ENCODE measurements around the gene CSMD2.
A peak's percentile ranks its signal among the peaks of the same experiment; 100 is the strongest.

Gene CSMD2

DNA sequence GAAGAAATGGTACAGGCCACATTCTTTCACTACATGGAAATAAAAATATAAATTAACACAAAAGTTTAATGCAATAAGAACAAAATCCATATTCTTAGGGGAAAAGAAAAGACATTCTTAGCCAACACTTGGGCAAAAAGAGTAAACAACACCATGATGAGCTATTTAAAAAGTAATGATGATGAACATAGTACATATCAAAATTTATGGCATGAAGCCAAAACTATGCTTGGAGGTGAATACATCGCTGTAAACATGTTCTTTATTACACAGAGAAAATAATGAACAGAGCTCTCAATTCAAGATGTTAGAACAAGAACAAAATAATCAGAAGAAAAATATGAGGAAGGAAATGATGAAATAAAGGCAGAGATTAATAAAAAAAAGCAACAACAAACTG lies 534.3 kb downstream of the CSMD2 start:
- no peak overlapping the region for H3K4me3 Mint-ChIP-seq
- H3K36me3 Mint-ChIP-seq (ENCODE audit: low read depth), result no peaks in the 10 kb centered on the region
- H3K9me3 Mint-ChIP-seq, result no peaks in the 10 kb centered on the region
- no peak overlapping the region for H3K27ac Mint-ChIP-seq
- H3K4me1 Mint-ChIP-seq, result no peaks in the 10 kb centered on the region
- H3K27me3 Mint-ChIP-seq, result peaks cover 46% of the 10 kb centered on the region
- ATAC-seq, result no peak
- no peak for DNase-seq

DNA sequence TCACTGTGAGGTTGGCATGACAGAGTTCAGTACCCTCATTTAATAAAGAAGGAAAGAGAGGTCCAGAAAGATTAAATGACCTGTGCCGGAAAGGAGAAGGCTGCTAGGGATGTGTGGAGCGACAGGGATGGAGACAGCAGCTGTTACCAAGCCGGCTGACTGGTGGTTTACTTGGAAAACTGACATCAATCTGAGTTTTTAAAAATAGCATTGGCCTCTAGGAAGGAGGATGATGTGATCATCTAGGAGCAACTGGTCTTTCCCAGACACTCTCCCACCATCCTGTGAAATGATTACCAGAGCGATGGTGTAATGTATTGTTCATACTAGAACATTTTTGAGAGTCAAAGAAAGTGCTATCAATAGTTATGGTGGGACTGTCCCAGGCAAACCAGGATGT lies 538.2 kb downstream of the CSMD2 start:
- no peak overlapping the region for H3K27ac Mint-ChIP-seq
- no peak for ATAC-seq
- H3K4me1 Mint-ChIP-seq, result no peaks in the 10 kb centered on the region
- H3K4me3 Mint-ChIP-seq, result no peak overlapping the region
- no peak for DNase-seq
- no peaks in the 10 kb centered on the region for H3K36me3 Mint-ChIP-seq (ENCODE audit: low read depth)
- H3K27me3 Mint-ChIP-seq, result peaks cover 33% of the 10 kb centered on the region
- H3K9me3 Mint-ChIP-seq, result no peaks in the 10 kb centered on the region

DNA sequence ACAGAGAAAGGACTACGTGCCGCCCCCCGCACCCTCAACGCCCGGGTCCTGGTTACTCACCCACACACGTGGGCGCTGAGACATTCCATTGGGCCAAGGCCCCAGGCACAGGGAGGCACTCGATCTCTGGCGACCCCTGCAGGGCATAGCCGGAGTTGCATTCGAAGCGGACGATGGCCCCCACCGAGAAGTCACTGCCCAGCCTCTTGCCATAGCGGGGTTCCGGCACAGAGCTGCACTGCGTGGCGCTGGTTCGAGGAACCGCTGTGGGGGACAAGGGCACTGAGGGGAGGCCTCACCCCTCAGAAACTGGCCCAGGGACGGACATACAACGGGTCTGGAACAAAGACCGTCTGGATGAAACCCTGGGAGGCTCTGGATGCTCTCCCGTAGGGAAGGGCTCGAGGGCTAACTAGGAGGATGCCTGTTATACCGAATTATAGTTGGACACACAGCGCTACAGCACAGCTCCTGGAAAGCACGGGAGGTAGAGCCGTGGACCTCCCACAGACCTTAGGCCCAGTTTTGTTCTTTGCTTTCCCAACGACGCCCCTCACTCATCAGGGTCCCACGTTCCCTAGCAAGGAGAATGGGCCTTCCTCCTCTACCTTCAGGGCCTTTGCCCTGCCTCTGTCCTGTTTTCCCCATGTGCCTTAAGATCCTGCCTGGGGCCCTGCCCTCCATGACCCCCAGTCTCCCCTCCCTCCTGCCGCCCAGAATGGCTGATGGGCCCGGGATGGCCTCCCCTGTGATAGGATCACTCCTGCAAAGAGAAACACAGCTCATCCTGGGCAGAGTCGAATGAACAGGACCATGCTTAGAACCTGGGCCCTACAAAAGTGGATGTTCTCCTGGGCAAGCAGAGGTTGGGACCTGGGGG lies 539.8 kb downstream of the CSMD2 start:
- peak; percentile 18 for DNase-seq
- no peak for ATAC-seq
- no peak overlapping the region for H3K27ac Mint-ChIP-seq
- H3K36me3 Mint-ChIP-seq (ENCODE audit: low read depth), result no peaks in the 10 kb centered on the region
- no peaks in the 10 kb centered on the region for H3K9me3 Mint-ChIP-seq
- H3K27me3 Mint-ChIP-seq, result peaks cover 31% of the 10 kb centered on the region
- no peaks in the 10 kb centered on the region for H3K4me1 Mint-ChIP-seq
- H3K4me3 Mint-ChIP-seq, result no peak overlapping the region

DNA sequence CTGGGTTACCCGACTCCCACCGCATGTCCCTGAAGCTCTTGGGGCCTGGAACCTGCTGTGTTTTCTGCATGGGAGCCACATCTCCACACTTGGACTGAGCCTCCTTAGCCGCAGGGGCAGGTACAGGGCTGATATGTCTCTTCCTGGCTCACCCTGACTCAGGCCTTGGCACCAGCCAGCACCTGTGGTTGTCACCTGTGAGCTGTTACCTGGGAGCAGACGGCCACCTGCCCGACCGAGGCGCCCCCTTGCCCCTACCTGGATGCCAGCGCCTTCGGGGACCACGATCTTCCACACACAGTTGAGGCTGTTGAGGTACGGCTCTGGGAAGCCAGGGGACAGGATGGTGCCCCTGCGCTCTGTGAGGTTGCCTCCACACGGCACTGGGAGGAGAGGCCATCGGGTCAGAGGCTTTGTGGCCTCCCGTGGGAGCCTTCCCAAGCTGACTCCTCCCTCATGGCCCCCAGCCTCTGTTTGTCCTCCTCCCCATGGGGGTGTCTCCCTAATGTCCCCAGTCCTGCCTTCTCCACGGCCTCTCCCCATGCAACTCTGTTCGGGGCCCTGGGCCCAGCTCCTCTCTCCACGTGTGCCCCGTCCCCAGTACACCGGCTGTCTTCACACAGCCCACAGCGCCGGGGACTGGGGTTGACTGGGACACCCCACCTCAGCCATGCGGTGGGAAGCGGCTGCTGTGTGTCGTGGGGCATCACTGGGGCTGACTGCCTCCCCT lies 540.6 kb downstream of the CSMD2 start:
- DNase-seq (no peak), ATAC-seq (no peak)
- H3K4me1 Mint-ChIP-seq, result no peaks in the 10 kb centered on the region
- H3K4me3 Mint-ChIP-seq, result no peak overlapping the region
- no peaks in the 10 kb centered on the region for H3K9me3 Mint-ChIP-seq
- H3K27ac Mint-ChIP-seq, result no peak overlapping the region
- peaks cover 25% of the 10 kb centered on the region for H3K27me3 Mint-ChIP-seq
- no peaks in the 10 kb centered on the region for H3K36me3 Mint-ChIP-seq (ENCODE audit: low read depth)

DNA sequence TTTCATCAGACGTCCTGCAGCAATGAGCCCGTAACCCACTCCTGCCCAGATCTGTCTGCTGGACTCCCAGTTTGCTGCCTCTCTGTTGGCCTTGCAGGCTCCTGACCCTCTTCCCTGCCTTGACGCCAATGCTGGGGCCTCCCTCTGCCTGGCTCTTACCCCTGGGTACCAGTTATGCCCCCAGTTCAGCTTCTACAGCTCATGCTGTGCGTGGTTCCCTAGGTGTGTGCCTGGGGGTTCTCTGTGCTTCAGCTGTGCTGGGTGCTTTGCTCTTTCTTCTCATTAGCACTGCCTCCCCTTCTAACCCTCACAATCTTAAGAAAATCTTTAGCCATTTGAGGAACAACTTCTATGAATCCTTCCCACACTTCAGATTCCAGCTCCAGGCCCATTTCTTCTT lies 541.2 kb downstream of the CSMD2 start:
- Mint-ChIP-seq H3K9me3 (no peaks in the 10 kb centered on the region), H3K4me3 (no peak overlapping the region), H3K4me1 (no peaks in the 10 kb centered on the region), H3K27me3 (peaks cover 22% of the 10 kb centered on the region), H3K27ac (no peak overlapping the region), H3K36me3 (ENCODE audit: low read depth) (no peaks in the 10 kb centered on the region)
- no peak for DNase-seq
- ATAC-seq, result no peak

DNA sequence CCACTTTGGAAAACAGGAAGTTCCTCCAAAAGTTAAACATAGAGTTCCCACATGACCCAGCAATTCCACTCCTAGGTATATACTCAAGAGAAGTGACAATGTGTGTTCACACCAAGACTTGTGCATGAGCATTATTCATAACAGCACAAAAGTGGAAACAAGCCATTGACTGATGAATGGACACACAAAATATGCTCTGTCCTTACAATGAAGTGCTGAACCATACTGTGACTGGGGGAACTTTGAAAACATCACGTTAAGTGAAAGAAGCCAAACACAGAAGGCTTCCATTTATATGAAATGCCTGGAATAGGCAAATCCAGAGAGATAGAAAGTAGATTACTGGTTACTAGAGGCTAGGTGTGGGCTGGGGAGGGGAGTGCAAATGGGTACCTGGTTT lies 542.3 kb downstream of the CSMD2 start:
- Mint-ChIP-seq H3K36me3 (ENCODE audit: low read depth) (no peaks in the 10 kb centered on the region), H3K27ac (no peak overlapping the region), H3K4me1 (no peaks in the 10 kb centered on the region), H3K9me3 (no peaks in the 10 kb centered on the region), H3K4me3 (no peak overlapping the region), H3K27me3 (peaks cover 24% of the 10 kb centered on the region)
- DNase-seq (no peak), ATAC-seq (no peak)

DNA sequence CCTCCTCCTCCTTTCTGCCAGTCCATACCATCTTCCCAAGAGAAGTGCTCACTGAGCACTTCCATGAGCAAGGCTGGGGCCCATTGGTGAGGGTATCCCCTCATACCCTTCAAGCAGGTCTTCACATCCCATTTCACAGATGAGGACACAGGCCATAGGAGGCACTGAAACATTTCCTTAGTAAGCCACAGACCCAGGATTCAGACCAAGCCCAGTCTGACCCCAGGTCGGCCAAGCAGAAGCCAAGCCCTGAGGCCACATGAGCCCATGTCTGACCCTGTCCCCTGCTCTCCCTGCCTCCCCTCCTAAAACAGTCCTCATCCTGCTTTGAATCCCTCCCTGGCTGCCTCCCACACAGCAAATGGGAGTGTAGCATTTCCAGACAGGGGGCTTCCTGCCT lies 546.4 kb downstream of the CSMD2 start:
- DNase-seq, result no peak
- ATAC-seq, result no peak
- Mint-ChIP-seq H3K36me3 (ENCODE audit: low read depth) (no peaks in the 10 kb centered on the region), H3K4me1 (no peaks in the 10 kb centered on the region), H3K27me3 (peaks cover 30% of the 10 kb centered on the region), H3K4me3 (no peak overlapping the region), H3K27ac (no peak overlapping the region), H3K9me3 (no peaks in the 10 kb centered on the region)

DNA sequence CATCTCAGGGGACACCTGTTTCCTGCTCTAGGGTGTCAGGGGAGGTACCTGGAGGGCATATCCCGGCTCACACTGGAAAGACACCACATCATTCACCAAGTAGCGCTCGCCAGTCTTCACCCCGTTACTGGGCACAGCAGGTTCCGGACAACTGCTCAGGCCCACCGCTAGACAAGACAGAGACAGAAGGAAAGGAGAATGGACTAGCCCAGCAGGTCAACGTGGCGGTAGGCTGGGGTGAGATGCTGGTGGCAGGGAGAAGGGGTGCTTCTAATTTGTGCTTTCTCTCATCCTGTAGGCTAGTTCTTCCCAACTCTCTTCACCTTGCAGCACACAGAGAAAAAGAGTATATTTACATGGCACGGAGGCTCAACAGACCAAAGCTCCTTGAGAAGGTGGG lies 547.6 kb downstream of the CSMD2 start:
- no peak for ATAC-seq
- Mint-ChIP-seq H3K4me3 (no peak overlapping the region), H3K36me3 (ENCODE audit: low read depth) (no peaks in the 10 kb centered on the region), H3K27me3 (peaks cover 36% of the 10 kb centered on the region), H3K4me1 (no peaks in the 10 kb centered on the region), H3K9me3 (no peaks in the 10 kb centered on the region), H3K27ac (no peak overlapping the region)
- no peak for DNase-seq

DNA sequence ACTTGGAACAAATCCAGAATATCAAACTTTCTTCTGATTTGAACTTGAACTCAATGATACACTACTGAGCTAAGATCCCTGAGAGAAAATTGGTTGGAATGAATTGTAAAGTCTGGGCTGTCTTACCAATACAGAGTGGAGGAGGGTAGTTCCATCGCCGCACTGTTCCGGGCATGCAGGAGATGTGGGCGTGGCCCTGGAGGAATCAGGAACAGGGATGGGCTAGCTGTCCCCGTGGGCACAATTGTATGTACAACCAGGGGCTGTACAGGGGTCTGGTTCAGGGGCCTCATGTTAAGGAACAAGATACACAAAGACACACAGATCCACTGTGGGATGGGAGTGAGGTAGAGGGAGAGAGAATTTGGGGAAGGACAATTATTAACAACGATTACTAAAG lies 548.2 kb downstream of the CSMD2 start:
- no peak for DNase-seq
- H3K4me1 Mint-ChIP-seq, result no peaks in the 10 kb centered on the region
- no peaks in the 10 kb centered on the region for H3K36me3 Mint-ChIP-seq (ENCODE audit: low read depth)
- H3K9me3 Mint-ChIP-seq, result no peaks in the 10 kb centered on the region
- H3K27me3 Mint-ChIP-seq, result peaks cover 37% of the 10 kb centered on the region
- no peak for ATAC-seq
- no peak overlapping the region for H3K4me3 Mint-ChIP-seq
- no peak overlapping the region for H3K27ac Mint-ChIP-seq

DNA sequence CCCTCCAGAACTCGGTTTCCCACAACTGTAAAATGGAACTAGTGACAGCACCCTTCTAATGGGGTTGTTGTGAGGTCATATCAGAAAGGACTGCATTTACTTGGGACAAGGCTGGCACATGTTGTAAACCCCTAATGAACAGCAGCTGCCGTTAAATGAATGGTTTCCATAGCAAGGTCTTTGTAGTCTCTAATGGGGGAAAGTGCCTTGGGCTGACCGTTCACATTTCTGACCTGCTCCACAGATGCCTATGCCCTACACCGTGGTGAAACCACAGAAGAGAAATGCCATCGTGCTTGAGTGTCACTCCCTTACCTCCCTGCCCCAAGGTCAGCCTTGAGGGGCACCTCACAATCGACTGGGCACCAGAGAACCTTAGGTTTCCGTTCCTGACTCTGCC lies 549.5 kb downstream of the CSMD2 start:
- no peaks in the 10 kb centered on the region for H3K36me3 Mint-ChIP-seq (ENCODE audit: low read depth)
- no peaks in the 10 kb centered on the region for H3K4me1 Mint-ChIP-seq
- H3K27me3 Mint-ChIP-seq, result peaks cover 31% of the 10 kb centered on the region
- no peaks in the 10 kb centered on the region for H3K9me3 Mint-ChIP-seq
- no peak for DNase-seq
- no peak overlapping the region for H3K27ac Mint-ChIP-seq
- no peak overlapping the region for H3K4me3 Mint-ChIP-seq
- no peak for ATAC-seq

DNA sequence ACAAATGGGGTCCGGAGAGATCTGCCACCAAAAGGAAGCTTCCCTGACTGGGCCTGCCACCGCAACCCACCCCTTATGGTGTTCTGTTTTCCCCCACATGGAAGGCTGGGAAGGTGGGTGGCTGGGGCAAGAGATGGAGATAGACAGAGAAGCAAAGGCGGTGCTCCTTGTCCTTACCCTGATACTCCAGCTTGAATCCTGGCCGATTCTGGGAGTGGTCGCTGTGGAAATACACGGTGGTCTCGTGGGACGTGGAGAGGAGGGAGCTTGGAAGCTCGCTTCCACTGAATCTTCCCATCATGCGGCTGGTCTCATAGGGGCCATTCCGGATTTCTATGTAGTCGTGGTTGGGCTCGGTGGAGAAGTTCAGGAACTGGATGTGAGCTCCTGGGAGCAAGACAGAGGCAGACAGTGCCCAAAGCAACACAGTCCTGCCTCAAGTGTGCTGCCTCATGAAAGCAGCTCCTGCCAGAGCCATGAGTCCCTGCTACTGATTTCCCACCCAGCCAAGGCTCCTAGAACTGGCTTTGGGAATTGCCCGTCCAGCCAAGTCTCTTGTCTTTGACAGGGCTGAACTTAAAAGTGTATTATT lies 554.1 kb downstream of the CSMD2 start:
- Mint-ChIP-seq H3K36me3 (ENCODE audit: low read depth) (no peaks in the 10 kb centered on the region), H3K9me3 (no peaks in the 10 kb centered on the region), H3K27ac (no peak overlapping the region), H3K4me1 (no peaks in the 10 kb centered on the region), H3K4me3 (no peak overlapping the region), H3K27me3 (peaks cover 18% of the 10 kb centered on the region)
- ATAC-seq (no peak), DNase-seq (no peak)

DNA sequence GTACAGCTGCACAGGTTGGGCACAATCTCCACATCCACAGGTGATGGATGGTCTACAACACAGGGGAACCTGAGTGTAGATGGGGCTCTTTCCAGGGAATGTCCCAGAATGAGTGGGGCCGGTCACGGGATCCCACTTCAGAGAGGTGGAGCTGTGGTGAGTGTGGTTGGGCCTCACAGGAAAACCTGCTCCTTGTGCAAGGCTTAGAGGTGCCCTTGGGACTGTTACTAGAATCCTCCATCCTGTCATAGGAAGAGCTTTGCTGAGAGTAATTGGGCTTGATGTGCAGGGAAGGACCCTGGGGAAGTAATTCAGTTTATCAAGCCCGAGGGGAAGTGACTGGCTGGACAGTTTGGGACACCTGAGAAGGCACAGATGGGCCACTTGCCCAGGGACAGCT lies 554.6 kb downstream of the CSMD2 start:
- Mint-ChIP-seq H3K9me3 (no peaks in the 10 kb centered on the region), H3K4me3 (no peak overlapping the region), H3K4me1 (no peaks in the 10 kb centered on the region), H3K27ac (no peak overlapping the region), H3K36me3 (ENCODE audit: low read depth) (no peaks in the 10 kb centered on the region), H3K27me3 (peaks cover 13% of the 10 kb centered on the region)
- DNase-seq (no peak), ATAC-seq (no peak)

DNA sequence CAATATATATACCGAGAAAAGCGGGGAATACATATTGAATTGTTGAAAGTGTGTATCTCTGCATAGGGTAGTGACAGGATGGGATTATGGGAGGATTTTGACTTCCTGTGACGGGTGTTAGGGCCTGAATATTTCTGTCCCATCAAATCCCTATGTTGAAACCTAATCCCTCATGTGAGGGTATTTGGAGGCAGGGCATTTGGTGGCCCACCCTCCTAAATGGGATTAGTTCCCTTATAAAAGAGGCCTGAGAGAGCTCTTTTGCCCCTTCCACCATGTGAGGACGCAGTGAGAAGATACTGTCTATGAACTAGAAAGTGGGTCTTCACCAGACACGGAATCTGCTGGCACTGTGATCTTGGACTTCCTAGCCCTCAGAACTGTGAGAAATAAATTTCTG lies 555.3 kb downstream of the CSMD2 start:
- H3K4me3 Mint-ChIP-seq, result no peak overlapping the region
- peaks cover 10% of the 10 kb centered on the region for H3K27me3 Mint-ChIP-seq
- DNase-seq, result no peak
- no peaks in the 10 kb centered on the region for H3K36me3 Mint-ChIP-seq (ENCODE audit: low read depth)
- no peak overlapping the region for H3K27ac Mint-ChIP-seq
- no peak for ATAC-seq
- no peaks in the 10 kb centered on the region for H3K4me1 Mint-ChIP-seq
- no peaks in the 10 kb centered on the region for H3K9me3 Mint-ChIP-seq

DNA sequence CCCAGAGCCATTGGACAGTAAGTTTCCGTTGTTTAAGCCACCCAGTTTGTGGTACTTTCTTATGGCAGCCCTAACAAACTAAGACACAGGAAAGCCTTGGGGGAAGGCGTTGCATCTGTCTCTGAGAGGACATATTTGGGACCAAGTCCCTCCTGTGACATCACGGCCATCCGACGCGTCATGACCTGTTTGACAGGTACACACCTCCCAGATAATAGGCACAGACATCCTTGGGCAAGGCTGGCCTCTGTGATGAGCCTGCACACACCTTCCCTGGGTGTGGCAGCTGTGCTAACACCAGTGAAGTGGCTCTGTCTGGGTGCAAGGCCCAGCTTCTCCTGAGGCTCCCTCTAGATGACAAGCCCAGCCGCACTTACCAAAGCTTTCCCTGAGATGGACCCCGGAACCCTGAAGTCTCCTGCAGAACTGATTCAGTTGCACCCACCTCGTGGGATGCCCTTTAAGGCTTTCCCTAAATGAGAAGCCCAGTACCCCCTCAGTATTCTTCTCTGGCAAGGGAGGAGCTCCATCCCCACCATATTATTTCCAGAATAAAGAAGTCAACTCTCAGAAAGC lies 556.1 kb downstream of the CSMD2 start:
- H3K4me1 Mint-ChIP-seq, result no peaks in the 10 kb centered on the region
- no peak for ATAC-seq
- no peaks in the 10 kb centered on the region for H3K9me3 Mint-ChIP-seq
- DNase-seq, result no peak
- H3K27me3 Mint-ChIP-seq, result peaks cover 10% of the 10 kb centered on the region
- H3K36me3 Mint-ChIP-seq (ENCODE audit: low read depth), result no peaks in the 10 kb centered on the region
- H3K27ac Mint-ChIP-seq, result no peak overlapping the region
- no peak overlapping the region for H3K4me3 Mint-ChIP-seq
